ENCODE data around the gene TST.

DNA sequence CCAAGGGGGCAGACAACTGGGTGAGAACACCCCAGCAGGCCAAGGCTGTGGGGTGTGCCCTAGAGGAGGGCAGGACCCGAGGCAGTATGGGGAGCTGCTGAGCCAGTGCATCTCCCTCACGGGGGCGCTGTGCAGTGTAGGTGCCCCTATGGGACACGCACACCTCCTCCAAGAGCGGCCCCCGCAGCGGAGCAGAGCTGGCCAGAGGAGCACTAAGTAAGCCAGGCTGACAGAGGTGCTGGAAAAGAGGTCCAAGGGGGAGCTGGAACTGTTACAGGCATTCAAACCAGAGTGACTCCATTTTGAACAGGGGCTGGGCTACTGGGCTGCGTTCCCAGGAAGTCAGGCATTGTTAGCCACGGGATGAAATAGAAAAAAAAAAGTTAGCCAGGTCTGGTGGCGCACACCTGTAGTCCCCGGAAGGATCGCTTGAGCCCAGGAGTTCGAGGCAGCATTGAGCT, 41.8 kb downstream of the TST start:
- TF ChIP-seq, protein P1, sequence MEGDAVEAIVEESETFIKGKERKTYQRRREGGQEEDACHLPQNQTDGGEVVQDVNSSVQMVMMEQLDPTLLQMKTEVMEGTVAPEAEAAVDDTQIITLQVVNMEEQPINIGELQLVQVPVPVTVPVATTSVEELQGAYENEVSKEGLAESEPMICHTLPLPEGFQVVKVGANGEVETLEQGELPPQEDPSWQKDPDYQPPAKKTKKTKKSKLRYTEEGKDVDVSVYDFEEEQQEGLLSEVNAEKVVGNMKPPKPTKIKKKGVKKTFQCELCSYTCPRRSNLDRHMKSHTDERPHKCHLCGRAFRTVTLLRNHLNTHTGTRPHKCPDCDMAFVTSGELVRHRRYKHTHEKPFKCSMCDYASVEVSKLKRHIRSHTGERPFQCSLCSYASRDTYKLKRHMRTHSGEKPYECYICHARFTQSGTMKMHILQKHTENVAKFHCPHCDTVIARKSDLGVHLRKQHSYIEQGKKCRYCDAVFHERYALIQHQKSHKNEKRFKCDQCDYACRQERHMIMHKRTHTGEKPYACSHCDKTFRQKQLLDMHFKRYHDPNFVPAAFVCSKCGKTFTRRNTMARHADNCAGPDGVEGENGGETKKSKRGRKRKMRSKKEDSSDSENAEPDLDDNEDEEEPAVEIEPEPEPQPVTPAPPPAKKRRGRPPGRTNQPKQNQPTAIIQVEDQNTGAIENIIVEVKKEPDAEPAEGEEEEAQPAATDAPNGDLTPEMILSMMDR (IDR thresholded peaks at IDR 0.05): no peak
- no peak for TF ChIP-seq POLR2A (IDR thresholded peaks at IDR 0.05)

Data from prostate gland (tissue), 2 donors.